IMR-90 (cell line): Measurements from ENCODE around the gene DDR1. TPM values are rescaled to one million over a fixed set of nuclear protein-coding genes. Genes with fewer than 3 reads are reported as not detected.

Experiments
- ATAC-seq: fragments of 200-7000 bp; cut with Tn5 transposase; 2 replicates; pipeline ENCODE4 v1.9.1; 2020; ENCODE audit warnings: low read depth, mild to moderate bottlenecking, moderate library complexity
- BruUV-seq: library from RNA; stranded (reverse); fragments of 400-500 nt; replicated peaks from 2 replicates; lab custom pipeline; 2021; lab: Mats Ljungman, UMichigan
- CTCF ChIA-PET: fragments of 300-600 bp; formaldehyde crosslinking; extraction: SDS; loops from one replicate; lab custom pipeline; 2021; ENCODE audit warnings: antibody characterized with exemption; lab: Yijun Ruan, JAX
- POLR2A ChIA-PET: fragments of 300-600 bp; sonication (Branson Sonifier 250); formaldehyde crosslinking; loops from one replicate; lab custom pipeline; 2022; ENCODE audit warnings: antibody characterized with exemption; ENCODE audit not compliant: unreplicated experiment; lab: Charles Lee
- DNase-seq: peaks from one replicate; pipeline ENCODE4 v3.0.0; 2013
- H2AFZ ChIP-seq: replicated peaks from 2 replicates; pipeline ENCODE3; 2013; ENCODE audit warnings: low read length, mild to moderate bottlenecking; ENCODE audit not compliant: poor library complexity
- H2AK5ac ChIP-seq: 2 replicates; pipeline ENCODE4 v1.6.1; 2013; ENCODE audit warnings: low read depth, low read length, inconsistent platforms
- H2AK9ac ChIP-seq: replicated peaks from 2 replicates; pipeline ENCODE3; 2013; ENCODE audit warnings: mild to moderate bottlenecking, low read depth, low read length, moderate library complexity; ENCODE audit not compliant: poor library complexity
- H2BK120ac ChIP-seq: 2 replicates; pipeline ENCODE4 v1.6.1; 2013; ENCODE audit warnings: low read depth, low read length, inconsistent platforms
- H2BK15ac ChIP-seq: 3 replicates; pipeline ENCODE4 v1.6.1; 2013; ENCODE audit warnings: low read depth, low read length, inconsistent platforms
- H2BK20ac ChIP-seq: 2 replicates; pipeline ENCODE4 v1.6.1; 2013; ENCODE audit warnings: low read depth, mild to moderate bottlenecking, inconsistent platforms, low read length, moderate library complexity
- H2BK5ac ChIP-seq: 2 replicates; pipeline ENCODE4 v1.6.1; 2013; ENCODE audit warnings: mild to moderate bottlenecking, low read depth, low read length, inconsistent platforms; ENCODE audit not compliant: poor library complexity, severe bottlenecking
- H3K14ac ChIP-seq: replicated peaks from 2 replicates; pipeline ENCODE4 v1.6.1; 2013; ENCODE audit warnings: low read depth, low read length, inconsistent platforms
- H3K18ac ChIP-seq: 2 replicates; pipeline ENCODE4 v1.6.1; 2013; ENCODE audit warnings: low read depth, low read length, control low read depth
- H3K23ac ChIP-seq: 2 replicates; pipeline ENCODE4 v1.6.1; 2013; ENCODE audit warnings: low read depth, low read length, inconsistent platforms
- H3K27ac ChIP-seq: 2 replicates; pipeline ENCODE4 v1.5.1; 2013; ENCODE audit warnings: mild to moderate bottlenecking, control low read depth, low read length; ENCODE audit not compliant: insufficient read depth
- H3K27me3 ChIP-seq: 2 replicates; pipeline ENCODE4 v1.6.1; 2013; ENCODE audit warnings: low read length; ENCODE audit not compliant: control insufficient read depth, insufficient read depth
- H3K36me3 ChIP-seq: 2 replicates; pipeline ENCODE4 v1.6.1; 2013; ENCODE audit warnings: low read length, mixed read lengths; ENCODE audit not compliant: control insufficient read depth, insufficient read depth
- H3K4ac ChIP-seq: 2 replicates; pipeline ENCODE4 v1.6.1; 2013; ENCODE audit warnings: low read depth, low read length, inconsistent platforms
- H3K4me1 ChIP-seq: 2 replicates; pipeline ENCODE4 v1.6.1; 2013; ENCODE audit warnings: low read length, mixed read lengths; ENCODE audit not compliant: control insufficient read depth, insufficient read depth
- H3K4me2 ChIP-seq: 2 replicates; pipeline ENCODE4 v1.6.1; 2013; ENCODE audit warnings: low read depth, mild to moderate bottlenecking, control low read depth, low read length, moderate library complexity
- H3K4me3 ChIP-seq: 2 replicates; pipeline ENCODE4 v1.5.1; 2013; ENCODE audit warnings: low read depth, mild to moderate bottlenecking, control low read depth, low read length, moderate library complexity; ENCODE audit not compliant: insufficient read depth
- H3K56ac ChIP-seq: 2 replicates; pipeline ENCODE4 v1.6.1; 2013; ENCODE audit warnings: low read length, inconsistent platforms; ENCODE audit not compliant: insufficient read depth; ENCODE audit errors: extremely low read depth
- H3K79me1 ChIP-seq, 2 experiments: 2 replicates each; pipeline ENCODE4 v1.6.1; 2013; ENCODE audit warnings: low read length in 2 of 2, inconsistent platforms in 1 of 2, low read depth in 1 of 2
- H3K9ac ChIP-seq: 2 replicates; pipeline ENCODE4 v1.6.1; 2013; ENCODE audit warnings: low read depth, low read length, control low read depth
- H3K9me1 ChIP-seq: 2 replicates; pipeline ENCODE4 v1.6.1; 2013; ENCODE audit warnings: low read length, inconsistent platforms; ENCODE audit not compliant: insufficient read depth
- H3K9me3 ChIP-seq: 2 replicates; pipeline ENCODE4 v1.6.1; 2013; ENCODE audit warnings: low read length; ENCODE audit not compliant: control insufficient read depth, insufficient read depth
- H4K20me1 ChIP-seq: 2 replicates; pipeline ENCODE4 v1.6.1; 2013; ENCODE audit warnings: low read length, inconsistent platforms; ENCODE audit not compliant: insufficient read depth
- H4K5ac ChIP-seq: 2 replicates; pipeline ENCODE4 v1.6.1; 2013; ENCODE audit warnings: mild to moderate bottlenecking, low read depth, low read length, control low read depth
- H4K8ac ChIP-seq, 2 experiments: 2 replicates each; pipeline ENCODE4 v1.6.1; 2013; ENCODE audit warnings: low read depth in 2 of 2, low read length in 2 of 2, control low read depth in 1 of 2, inconsistent platforms in 1 of 2
- H4K91ac ChIP-seq: 2 replicates; pipeline ENCODE4 v1.6.1; 2013; ENCODE audit warnings: low read depth, low read length, inconsistent platforms; ENCODE audit not compliant: insufficient read depth
- BHLHE40 ChIP-seq: fragments of 150-350 bp; IDR thresholded peaks from 2 replicates; pipeline ENCODE4 v1.6.1; 2016; ENCODE audit warnings: mild to moderate bottlenecking, low read depth, low read length
- CHD1 ChIP-seq: IDR thresholded peaks from 2 replicates; pipeline ENCODE4 v1.6.1; 2012; ENCODE audit warnings: low read depth, low read length, improper control_type of control experiment
- CTCF ChIP-seq: conservative IDR thresholded peaks from 2 replicates; pipeline ENCODE4 v1.5.1; 2012; ENCODE audit warnings: mild to moderate bottlenecking, low read depth, low read length, improper control_type of control experiment
- ELK1 ChIP-seq: fragments of 150-350 bp; IDR thresholded peaks from 2 replicates; pipeline ENCODE4 v1.6.1; 2016; ENCODE audit warnings: low read depth, mild to moderate bottlenecking, low read length, moderate library complexity, borderline replicate concordance
- FOS ChIP-seq: fragments of 150-350 bp; IDR thresholded peaks from 2 replicates; pipeline ENCODE4 v1.6.1; 2016; ENCODE audit warnings: low read depth, low read length
- MAZ ChIP-seq: IDR thresholded peaks from 2 replicates; pipeline ENCODE4 v1.6.1; 2012; ENCODE audit warnings: low read depth, mild to moderate bottlenecking, low read length, improper control_type of control experiment, moderate library complexity, borderline replicate concordance
- MXI1 ChIP-seq: IDR thresholded peaks from 2 replicates; pipeline ENCODE4 v1.6.1; 2012; ENCODE audit warnings: low read depth, mild to moderate bottlenecking, low read length, moderate library complexity, borderline replicate concordance
- POLR2A ChIP-seq: IDR thresholded peaks from 2 replicates; pipeline ENCODE4 v1.6.1; 2012; ENCODE audit warnings: mild to moderate bottlenecking, low read depth, low read length
- RAD21 ChIP-seq: IDR thresholded peaks from 2 replicates; pipeline ENCODE4 v1.6.1; 2012; ENCODE audit warnings: low read length, improper control_type of control experiment
- RFX5 ChIP-seq: IDR thresholded peaks from 2 replicates; pipeline ENCODE4 v1.8.0; 2012; ENCODE audit warnings: low read depth, mild to moderate bottlenecking, low read length, moderate library complexity
- SMC3 ChIP-seq: fragments of 150-350 bp; IDR thresholded peaks from 2 replicates; pipeline ENCODE4 v1.6.1; 2016; ENCODE audit warnings: low read depth, mild to moderate bottlenecking, antibody characterized with exemption, low read length, moderate library complexity
- USF2 ChIP-seq: fragments of 150-350 bp; IDR thresholded peaks from 2 replicates; pipeline ENCODE4 v1.6.1; 2017; ENCODE audit warnings: mild to moderate bottlenecking, antibody characterized with exemption, low read length, low read depth
- WGBS, 2 experiments: methylation state at CpG; one replicate each; pipeline versions ENCODE4 v1.1.5 to v1.1.7; 2013; ENCODE audit warnings: missing lambda C conversion rate in 2 of 2; ENCODE audit not compliant: insufficient read length in 1 of 2; ENCODE audit errors: extremely low coverage in 2 of 2; 5-methylcytosine and 5-hydroxymethylcytosine counted together
- dilution Hi-C: fragments of 300-500 bp; cut with HindIII; formaldehyde crosslinking; loops from one replicate; pipeline ENCODE4 v1.14.3; 2018; ENCODE audit warnings: low sequenced_read_pairs; ENCODE audit not compliant: unreplicated experiment
- in situ Hi-C: fragments of 300-500 bp; cut with MboI; formaldehyde crosslinking; loops from 3 replicates; pipeline ENCODE4 v1.14.3; 2019; ENCODE audit warnings: low sequenced_read_pairs, inconsistent platforms, mixed read lengths
- intact Hi-C: fragments of 100-400 bp; cut with micrococcal nuclease; formaldehyde crosslinking; loops from 2 replicates; pipeline ENCODE4 v1.10.0; 2022
- polyA plus RNA-seq, 3 experiments: library from polyadenylated mRNA; depleted of rRNA; stranded (reverse); fragments of >200 nt; gene quantifications; 2 replicates each; pipeline ENCODE4 v1.2.3, GENCODE V29; 2012; ENCODE audit warnings: low replicate concordance in 1 of 3
- total RNA-seq: library from RNA; depleted of rRNA; stranded (reverse); fragments of >200 nt; gene quantifications from 2 replicates; pipeline ENCODE4 v1.2.3, GENCODE V29; 2012

Gene DDR1
- total and polyA plus RNA-seq, 2 of the 4 experiments (the other 2 are of a cell fraction): 5.6 to 19.6 TPM

GRCh38 chr6:30942338-30943060 is 58.2 kb downstream of the DDR1 start:
- Histone ChIP-seq H3K14ac (peak overlapping the region; percentile 91), H4K5ac (no peak overlapping the region), H2BK120ac (peak overlapping the region; percentile 86), H3K4me3 (no peak overlapping the region), H3K4me2 (0 out of 2 replicates have a peak overlapping the region, but pooled peaks have one; percentile 21), H2AK5ac (peak overlapping the region; percentile 69), H3K18ac (no peak overlapping the region), H3K4ac (peak overlapping the region; percentile 82), H2BK15ac (peak overlapping the region; percentile 68; the same call in 2 of the 3 replicates), H4K91ac (peak overlapping the region; percentile 73), H3K9ac (no peak overlapping the region), H3K36me3 (no peaks in the 10 kb centered on the region), H3K23ac (peak overlapping the region; percentile 87; the same call in 1 of the 2 replicates), H2BK5ac (no peak overlapping the region), H3K27ac (no peak overlapping the region), H3K4me1 (peaks cover 1% of the 10 kb centered on the region; the same call in 1 of the 2 replicates), H3K56ac (no peak overlapping the region), H3K9me1 (peaks cover 10% of the 10 kb centered on the region), H3K9me3 (no peaks in the 10 kb centered on the region), H2AK9ac (peak overlapping the region; percentile 67), H2AFZ (peak overlapping the region; percentile 93), H2BK20ac (peak overlapping the region; percentile 87), H4K20me1 (no peaks in the 10 kb centered on the region), H4K8ac (peak overlapping the region; percentile 31 to 89; a peak in 3 of 4 replicates), H3K79me1 (no peaks in the 10 kb centered on the region), H3K27me3 (peaks cover 55% of the 10 kb centered on the region)
- whole genome bisulfite sequencing, 2 experiments: 0% methylated on average over 7 of the region's 15 CpGs; no CpG with 5 or more reads in 1 of the 2 experiments
- in situ Hi-C loops: no loop called here
- ATAC-seq (peak; percentile 99), DNase-seq (peak; percentile 76)
- intact Hi-C loops: loop anchor here (1.0 kb wide), 1 partner anchor 128 kb away; no protein-coding TSS in a partner anchor
- no TSS peak for BruUV-seq
- dilution Hi-C loops: no loop called here
- CTCF ChIA-PET: interaction anchor here (0.6 to 1.5 kb wide), 8 partner anchors 19 to 145 kb away, joined by 3 to 11 read pairs (median 4); no protein-coding TSS in a partner anchor
- TF ChIP-seq CHD1 (no peak), BHLHE40 (no peak), MXI1 (no peak), SMC3 (peak; percentile 78), RFX5 (no peak), ELK1 (no peak), FOS (no peak), USF2 (peak; percentile 46; the same call in 1 of the 2 replicates), MAZ (peak; percentile 46; the same call in 1 of the 2 replicates), RAD21 (peak; percentile 62), POLR2A (no peak), CTCF (peak; percentile 71)
- POLR2A ChIA-PET: no interaction called here
